ENCODE results near the gene PALM3. TPM values are rescaled to one million over a fixed set of nuclear protein-coding genes. Genes with fewer than 3 reads are reported as not detected.

Gene PALM3
- total RNA-seq, 1 donor: under 0.01 TPM

DNA sequence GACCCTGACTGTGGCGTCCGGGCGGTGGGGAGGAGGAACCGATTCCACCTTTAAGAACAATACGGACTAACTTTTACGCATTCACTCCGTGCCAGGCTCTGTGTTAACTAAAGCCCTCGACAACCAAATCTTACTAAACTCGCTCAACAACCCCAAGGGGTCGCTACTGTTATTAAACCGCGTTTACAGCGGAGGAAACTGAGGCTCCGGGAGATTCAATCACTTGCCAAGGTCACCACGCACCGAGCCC is 27.5 kb upstream of the PALM3 start:
- peak; percentile 18 for TF ChIP-seq CTCF (IDR thresholded peaks at IDR 0.05; ENCODE audit: insufficient read depth, low read depth, low read length)
- DNase-seq (ENCODE audit: low read depth): peak; percentile 37
- peak overlapping the region; percentile 66 for H3K4me3 ChIP-seq (ENCODE audit: low read depth, low read length)

DNA sequence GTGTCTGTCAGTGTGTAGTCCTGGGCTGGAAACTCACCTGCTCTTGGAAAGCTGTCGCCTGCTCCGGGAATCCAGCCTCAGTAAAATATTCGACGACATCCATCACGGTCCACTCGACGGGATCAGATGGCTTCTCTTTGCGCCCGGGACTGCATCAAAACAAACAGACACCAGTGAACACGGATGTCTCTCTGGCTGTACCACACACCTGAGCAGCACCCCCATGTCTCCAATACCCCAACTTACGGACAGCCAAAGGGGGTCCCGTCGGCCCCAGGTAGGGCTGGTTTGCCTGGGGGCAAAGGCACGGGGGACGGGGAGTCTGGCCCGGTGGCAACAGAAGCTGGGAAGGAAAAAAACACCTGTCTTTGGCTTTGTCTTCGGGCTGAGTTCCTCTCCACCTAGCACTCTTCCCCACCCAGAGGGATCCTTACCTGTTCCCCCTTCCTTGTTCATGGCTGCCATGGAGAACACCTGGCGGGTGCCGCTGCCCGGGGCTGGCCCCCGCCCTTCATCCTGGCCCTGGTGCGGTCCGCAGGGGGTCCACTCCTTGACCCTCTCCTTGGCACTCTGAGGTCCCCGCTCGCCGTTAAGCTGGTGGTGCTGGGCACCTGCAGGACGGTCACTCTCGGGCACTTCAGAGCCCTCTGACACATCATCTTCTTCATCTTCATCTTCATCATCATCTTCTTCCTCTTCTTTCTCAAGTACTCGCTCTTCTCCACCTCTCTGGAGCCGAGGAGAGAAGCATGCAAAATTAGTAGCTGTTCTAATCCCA is 26.9 kb upstream of the PALM3 start:
- H3K4me3 ChIP-seq (ENCODE audit: low read depth, low read length): peak overlapping the region; percentile 66
- no peak for TF ChIP-seq CTCF (IDR thresholded peaks at IDR 0.05; ENCODE audit: insufficient read depth, low read depth, low read length)
- no peak for DNase-seq (ENCODE audit: low read depth)

DNA sequence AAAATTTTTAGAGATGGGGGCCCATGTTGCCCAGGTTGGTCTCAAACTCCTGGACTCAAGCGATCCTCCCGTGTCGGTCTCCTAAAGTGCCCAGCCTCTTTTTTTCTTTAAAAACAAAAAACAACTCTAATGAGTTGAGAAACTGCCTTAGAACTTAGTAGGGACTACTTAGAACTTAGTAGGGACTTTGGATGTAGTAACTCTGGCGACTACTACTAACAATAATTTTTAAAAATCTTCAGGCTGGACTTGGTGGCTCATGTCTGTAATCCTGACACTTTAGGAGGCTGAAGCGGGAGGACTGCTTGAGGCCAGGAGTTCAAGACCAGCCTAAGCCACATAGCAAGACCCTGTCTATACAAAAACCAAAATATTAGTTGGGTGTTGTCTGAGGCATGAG is 24.2 kb upstream of the PALM3 start:
- TF ChIP-seq CTCF (IDR thresholded peaks at IDR 0.05; ENCODE audit: insufficient read depth, low read depth, low read length): no peak
- no peak overlapping the region for H3K4me3 ChIP-seq (ENCODE audit: low read depth, low read length)
- no peak for DNase-seq (ENCODE audit: low read depth)

DNA sequence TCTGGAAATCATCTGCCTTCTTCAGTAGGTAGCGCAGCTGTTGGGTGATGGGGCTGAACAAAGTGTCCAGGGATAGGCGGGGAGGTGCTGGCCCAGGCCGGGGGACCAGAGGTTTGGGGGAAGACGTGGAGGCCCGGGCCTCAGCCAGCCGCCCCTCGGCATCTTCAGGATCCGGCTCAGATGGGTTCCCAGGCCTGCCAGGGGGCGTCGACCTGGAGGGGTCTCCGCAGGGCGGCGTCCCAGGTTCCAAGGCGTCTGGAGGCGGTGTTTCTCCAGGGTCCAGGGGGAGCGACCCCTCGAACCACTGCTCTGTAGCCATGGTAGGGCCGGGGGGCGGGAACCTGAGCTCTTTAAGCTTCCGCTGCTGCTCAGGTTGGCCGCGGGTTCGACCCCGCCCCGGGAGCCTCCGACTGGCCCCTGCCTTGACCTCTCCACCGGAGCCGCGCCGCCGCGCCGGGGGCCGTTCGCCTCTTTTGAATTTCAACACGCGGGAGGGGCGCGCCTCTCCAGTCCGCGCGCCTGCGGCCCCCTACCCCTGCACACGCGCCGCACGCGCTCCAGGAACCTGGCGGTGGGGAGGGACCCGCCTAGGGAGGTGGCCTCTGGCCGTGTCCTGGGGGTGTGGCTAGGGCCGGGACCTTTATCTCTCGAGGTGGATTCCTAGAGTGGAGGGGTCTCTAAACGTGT is 23.6 kb upstream of the PALM3 start, which contains the start of gene C19orf67:
TSS of gene C19orf67 (minus strand) at position 475 of the 687 bp plus-strand sequence. CDS start at position 319, 156 bp downstream.
- DNase-seq (ENCODE audit: low read depth): no peak
- no peak for TF ChIP-seq CTCF (IDR thresholded peaks at IDR 0.05; ENCODE audit: insufficient read depth, low read depth, low read length)
- H3K4me3 ChIP-seq (ENCODE audit: low read depth, low read length): no peak within 1 kb of the TSS

DNA sequence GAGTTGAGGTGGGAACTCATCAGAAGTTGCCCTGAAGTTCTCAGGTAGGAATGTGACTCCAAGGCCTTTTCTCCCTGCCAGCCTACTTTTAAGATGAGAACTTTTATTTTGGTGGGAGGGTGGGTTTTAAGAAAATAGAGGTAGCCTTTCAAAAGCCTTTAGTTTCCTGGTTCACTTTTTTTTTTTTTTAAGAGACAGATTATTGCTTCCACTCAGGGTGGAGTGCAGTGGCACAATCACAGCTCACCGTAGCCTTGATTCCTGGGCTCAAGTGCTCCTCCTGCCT is 20.7 kb upstream of the PALM3 start:
- no peak for DNase-seq (ENCODE audit: low read depth)
- TF ChIP-seq CTCF (IDR thresholded peaks at IDR 0.05; ENCODE audit: insufficient read depth, low read depth, low read length): no peak
- H3K4me3 ChIP-seq (ENCODE audit: low read depth, low read length): peak overlapping the region; percentile 86

DNA sequence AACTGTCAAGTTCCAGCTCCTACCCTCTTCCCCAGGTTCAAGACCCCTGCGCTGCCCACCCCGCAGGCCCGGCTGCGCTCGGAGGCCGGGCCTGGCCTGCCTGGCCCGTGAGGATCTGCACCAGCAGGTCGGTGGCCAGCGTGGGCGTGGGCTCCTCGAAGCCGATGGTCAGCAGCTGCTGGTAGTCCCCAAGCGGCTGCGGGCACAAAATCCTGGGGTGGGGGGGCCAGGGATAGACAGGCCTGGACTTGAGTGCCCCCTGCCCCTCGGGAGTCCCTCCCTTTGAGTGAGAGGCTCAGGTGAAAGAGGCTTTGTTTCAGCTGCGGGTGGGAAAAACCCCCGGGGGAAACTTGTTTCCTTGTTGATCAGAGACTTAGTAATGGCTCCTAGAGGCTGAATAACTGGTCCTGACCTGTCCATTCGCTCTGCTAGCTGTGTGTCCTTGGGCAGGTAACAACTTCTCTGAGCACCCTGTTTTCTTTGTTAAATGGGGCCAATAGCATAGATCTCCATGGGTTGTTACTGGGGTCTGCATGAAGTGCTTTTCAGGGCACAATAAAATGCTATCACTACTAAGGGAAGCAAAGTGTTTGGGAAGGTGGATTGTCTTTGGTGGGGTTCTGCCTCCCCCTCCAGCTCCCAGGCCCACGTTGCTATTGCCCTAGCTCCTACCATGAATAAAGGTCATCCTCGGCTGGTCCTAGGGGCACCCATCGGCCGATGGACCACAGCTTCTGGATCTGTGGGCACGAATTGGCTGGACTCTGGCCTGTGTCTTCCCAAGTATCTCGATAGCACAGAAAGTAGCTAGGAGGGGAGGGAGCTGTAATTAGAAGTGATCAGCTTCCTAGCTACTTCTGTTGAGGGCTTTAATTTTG is 20.2 kb upstream of the PALM3 start:
- DNase-seq (ENCODE audit: low read depth): no peak
- TF ChIP-seq CTCF (IDR thresholded peaks at IDR 0.05; ENCODE audit: insufficient read depth, low read depth, low read length): no peak
- H3K4me3 ChIP-seq (ENCODE audit: low read depth, low read length): peak overlapping the region; percentile 86

Measured in fibroblast of villous mesenchyme (primary cell).